Fibroblast of skin of abdomen (primary cell): ENCODE results near the gene TMIGD1.

Experiments used
- DNase-seq: peaks from one replicate; pipeline ENCODE4 v3.0.0-alpha.2; 2013

The TMIGD1 gene

GRCh38 chr17:30279156-30279555 lies 54.7 kb downstream of the TMIGD1 start:
- DNase-seq, result no peak

GRCh38 chr17:30278032-30278431 lies 55.8 kb downstream of the TMIGD1 start:
- peak; percentile 21 for DNase-seq

GRCh38 chr17:30275911-30276310 lies 57.9 kb downstream of the TMIGD1 start:
- DNase-seq, result no peak

- no peak for DNase-seq
Observed at GRCh38 chr17:30274887-30275286, 59.0 kb downstream of the TMIGD1 start.

- peak; percentile 24 for DNase-seq
Observed at GRCh38 chr17:30273373-30273772, 60.5 kb downstream of the TMIGD1 start.

GRCh38 chr17:30271102-30271501 lies 62.8 kb downstream of the TMIGD1 start:
- no peak for DNase-seq

- DNase-seq, result peak; percentile 12
Observed at GRCh38 chr17:30267625-30268024, 66.2 kb downstream of the TMIGD1 start.
